ENCODE measurements around the gene PCDH1.

- TF ChIP-seq CTCF (IDR thresholded peaks at IDR 0.05; ENCODE audit: low read depth, low read length) (peak; percentile 70), POLR2A (IDR thresholded peaks at IDR 0.05; ENCODE audit: extremely low read depth, insufficient read length) (no peak)
Measured at GRCh38 chr5:141811287-141812155, 66.7 kb downstream of the PCDH1 start.
